NB4 (cell line): ENCODE results near the gene ALDH1A2.

ENCODE experiments used
- MYC ChIP-seq: IDR thresholded peaks from 2 replicates; pipeline ENCODE4 v1.6.1; 2011; ENCODE audit warnings: low read depth, low read length
- POLR2A ChIP-seq: IDR thresholded peaks from 2 replicates; pipeline ENCODE4 v1.6.1; 2011; ENCODE audit warnings: mild to moderate bottlenecking; ENCODE audit not compliant: insufficient read length; ENCODE audit errors: extremely low read depth
- TF ChIP-seq, protein P1 (sequence below): IDR thresholded peaks from one replicate; pipeline ENCODE4 v1.5.1; 2012; ENCODE audit warnings: low read depth, low read length

DNA sequence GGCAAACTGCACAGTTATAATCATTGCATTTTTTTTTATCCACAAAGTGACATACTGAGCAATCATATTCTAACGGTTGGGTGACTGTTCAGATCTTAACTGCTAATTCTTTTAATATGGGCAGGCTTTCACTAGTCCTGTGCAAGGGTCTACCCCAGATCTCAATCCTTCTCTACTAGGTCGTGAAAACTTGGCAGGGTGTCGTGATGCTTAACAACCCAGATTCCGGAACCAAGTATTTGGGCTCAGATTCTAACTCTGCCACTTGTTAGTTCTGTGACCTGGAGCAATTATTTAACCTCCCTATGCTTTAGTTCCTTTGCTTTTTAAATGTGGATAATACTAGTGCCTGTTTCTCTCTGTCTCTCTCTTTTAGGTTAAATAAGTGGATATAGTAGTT is 16.4 kb upstream of the ALDH1A2 start:
- TF ChIP-seq, protein P1, sequence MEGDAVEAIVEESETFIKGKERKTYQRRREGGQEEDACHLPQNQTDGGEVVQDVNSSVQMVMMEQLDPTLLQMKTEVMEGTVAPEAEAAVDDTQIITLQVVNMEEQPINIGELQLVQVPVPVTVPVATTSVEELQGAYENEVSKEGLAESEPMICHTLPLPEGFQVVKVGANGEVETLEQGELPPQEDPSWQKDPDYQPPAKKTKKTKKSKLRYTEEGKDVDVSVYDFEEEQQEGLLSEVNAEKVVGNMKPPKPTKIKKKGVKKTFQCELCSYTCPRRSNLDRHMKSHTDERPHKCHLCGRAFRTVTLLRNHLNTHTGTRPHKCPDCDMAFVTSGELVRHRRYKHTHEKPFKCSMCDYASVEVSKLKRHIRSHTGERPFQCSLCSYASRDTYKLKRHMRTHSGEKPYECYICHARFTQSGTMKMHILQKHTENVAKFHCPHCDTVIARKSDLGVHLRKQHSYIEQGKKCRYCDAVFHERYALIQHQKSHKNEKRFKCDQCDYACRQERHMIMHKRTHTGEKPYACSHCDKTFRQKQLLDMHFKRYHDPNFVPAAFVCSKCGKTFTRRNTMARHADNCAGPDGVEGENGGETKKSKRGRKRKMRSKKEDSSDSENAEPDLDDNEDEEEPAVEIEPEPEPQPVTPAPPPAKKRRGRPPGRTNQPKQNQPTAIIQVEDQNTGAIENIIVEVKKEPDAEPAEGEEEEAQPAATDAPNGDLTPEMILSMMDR, result no peak
- TF ChIP-seq POLR2A, result no peak
- no peak for TF ChIP-seq MYC
